Measurements from ENCODE around the gene CD2AP. TPM values are rescaled to one million over a fixed set of nuclear protein-coding genes. Genes with fewer than 3 reads are reported as not detected.
A peak's percentile ranks its signal among the peaks of the same experiment; 100 is the strongest.
"Not testable (repeated sequence)": the region's sequence is repeated elsewhere in the genome, so short reads cannot be mapped to it uniquely, and the experiment has no call there.

CD2AP gene
- total and polyA plus RNA-seq, 4 donors = 14.2 to 104 (median 21.7) TPM

- no peak for DNase-seq
These were observed 36.9 kb upstream of the CD2AP start for GRCh38 chr6:47440719-47441118.

DNA sequence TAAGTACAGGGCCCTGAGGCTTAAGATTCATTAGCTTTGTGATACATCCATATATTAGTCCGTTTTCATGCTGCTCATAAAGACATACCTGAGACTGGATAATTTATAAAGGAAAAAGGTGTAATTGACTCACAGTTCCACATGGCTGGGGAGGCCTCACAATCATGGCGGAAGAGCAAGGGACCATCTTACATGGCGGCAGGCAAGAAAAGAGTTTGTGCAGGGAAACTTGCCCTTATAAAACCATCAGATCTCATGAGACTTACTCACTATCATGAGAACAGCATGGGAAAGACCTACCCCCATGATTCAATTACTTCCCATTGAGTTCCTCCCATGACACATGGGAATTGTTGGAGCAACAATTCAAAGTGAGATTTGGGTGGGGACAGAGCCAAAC is 32.6 kb upstream of the CD2AP start:
- H3K27ac ChIP-seq (ENCODE audit: low read depth in 1 of 2, low read length in 1 of 2); H3K4me3 ChIP-seq; ATAC-seq (ENCODE audit: insufficient read depth, low FRiP score); H3K9me3 ChIP-seq (ENCODE audit: control insufficient read depth in 4 of 4, insufficient read depth in 3 of 4, low read length in 3 of 4); H3K4me1 ChIP-seq (ENCODE audit: control insufficient read depth in 5 of 5, insufficient read depth in 5 of 5, low read length in 5 of 5); H3K27me3 ChIP-seq (ENCODE audit: control insufficient read depth in 3 of 3, insufficient read depth in 3 of 3, low read length in 2 of 3); DNase-seq; H3K9ac ChIP-seq (ENCODE audit: insufficient read depth in 1 of 2, low read length in 2 of 2); H3K36me3 ChIP-seq (ENCODE audit: control insufficient read depth in 4 of 4, insufficient read depth in 4 of 4, low read length in 4 of 4): not testable (repeated sequence)
- WGBS, 2 donors = 93 to 97% methylated on average over 3 of the region's 3 CpGs

More at GRCh38 chr6:47440719-47441118, 36.9 kb upstream of the CD2AP start:
- ATAC-seq (ENCODE audit: insufficient read depth, low FRiP score) = no peak
- H3K27me3 ChIP-seq (ENCODE audit: control insufficient read depth in 3 of 3, insufficient read depth in 3 of 3, low read length in 2 of 3) = no peaks in the 10 kb centered on the region
- no peaks in the 10 kb centered on the region for H3K4me1 ChIP-seq (ENCODE audit: control insufficient read depth in 5 of 5, insufficient read depth in 5 of 5, low read length in 5 of 5)
- no peak overlapping the region for H3K27ac ChIP-seq (ENCODE audit: low read depth in 1 of 2, low read length in 1 of 2)
- H3K9me3 ChIP-seq (ENCODE audit: control insufficient read depth in 4 of 4, insufficient read depth in 3 of 4, low read length in 3 of 4) = no peaks in the 10 kb centered on the region
- no peak for TF ChIP-seq CTCF (IDR thresholded peaks at IDR 0.05; ENCODE audit: control extremely low read depth, extremely low read depth)
- no peak overlapping the region for H3K4me3 ChIP-seq
- no peak overlapping the region for H3K9ac ChIP-seq (ENCODE audit: insufficient read depth in 1 of 2, low read length in 2 of 2)
- no peaks in the 10 kb centered on the region for H3K36me3 ChIP-seq (ENCODE audit: control insufficient read depth in 4 of 4, insufficient read depth in 4 of 4, low read length in 4 of 4)
- WGBS, 2 donors = 40 to 64% methylated on average over 3 of the region's 3 CpGs

DNA sequence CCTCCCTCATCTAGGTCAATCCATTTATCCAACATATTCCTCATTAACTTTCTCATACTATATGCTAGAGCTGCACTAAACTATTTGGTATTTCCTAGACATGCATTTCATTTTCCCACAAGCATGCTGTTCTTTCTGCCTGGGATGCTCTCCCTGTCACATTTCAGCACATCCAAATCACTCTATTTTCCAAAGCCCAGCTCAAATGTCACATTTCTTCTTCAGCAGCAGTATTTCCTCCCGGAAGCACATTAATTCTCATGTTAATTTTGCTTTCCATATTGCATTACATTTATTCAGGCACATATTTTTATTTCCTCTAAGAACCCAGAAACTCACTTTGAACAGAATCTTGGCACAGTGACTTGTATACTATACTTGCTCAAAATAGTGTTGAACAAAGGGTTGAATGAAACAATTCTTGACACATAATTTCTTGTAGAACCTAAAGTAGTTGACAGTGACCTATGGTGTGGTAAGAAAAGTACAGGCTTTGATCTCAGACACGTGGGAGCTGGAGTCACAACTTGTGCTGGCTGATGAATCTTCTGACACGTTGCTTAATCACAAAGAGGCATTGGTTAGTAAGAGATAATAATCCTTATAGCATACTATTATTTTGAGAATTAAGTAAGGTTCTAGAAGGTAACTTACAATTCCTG is 30.8 kb upstream of the CD2AP start:
- Histone ChIP-seq H3K4me3 (no peak overlapping the region), H3K27me3 (ENCODE audit: control insufficient read depth in 3 of 3, insufficient read depth in 3 of 3, low read length in 2 of 3) (no peaks in the 10 kb centered on the region), H3K27ac (ENCODE audit: low read depth in 1 of 2, low read length in 1 of 2) (no peak overlapping the region), H3K9ac (ENCODE audit: insufficient read depth in 1 of 2, low read length in 2 of 2) (no peak overlapping the region), H3K4me1 (ENCODE audit: control insufficient read depth in 5 of 5, insufficient read depth in 5 of 5, low read length in 5 of 5) (peaks cover 0 to 2% (median 0%) of the 10 kb centered on the region in 5 donors), H3K9me3 (ENCODE audit: control insufficient read depth in 4 of 4, insufficient read depth in 3 of 4, low read length in 3 of 4) (no peaks in the 10 kb centered on the region), H3K36me3 (ENCODE audit: control insufficient read depth in 4 of 4, insufficient read depth in 4 of 4, low read length in 4 of 4) (no peaks in the 10 kb centered on the region)
- ATAC-seq (ENCODE audit: insufficient read depth, low FRiP score) (no peak), DNase-seq (peak in 2 of 3 donors; percentile 38 to 68)
- TF ChIP-seq CTCF (IDR thresholded peaks at IDR 0.05; ENCODE audit: control extremely low read depth, extremely low read depth) = no peak
- WGBS, 2 donors = 34 to 55% methylated on average over 3 of the region's 3 CpGs

DNA sequence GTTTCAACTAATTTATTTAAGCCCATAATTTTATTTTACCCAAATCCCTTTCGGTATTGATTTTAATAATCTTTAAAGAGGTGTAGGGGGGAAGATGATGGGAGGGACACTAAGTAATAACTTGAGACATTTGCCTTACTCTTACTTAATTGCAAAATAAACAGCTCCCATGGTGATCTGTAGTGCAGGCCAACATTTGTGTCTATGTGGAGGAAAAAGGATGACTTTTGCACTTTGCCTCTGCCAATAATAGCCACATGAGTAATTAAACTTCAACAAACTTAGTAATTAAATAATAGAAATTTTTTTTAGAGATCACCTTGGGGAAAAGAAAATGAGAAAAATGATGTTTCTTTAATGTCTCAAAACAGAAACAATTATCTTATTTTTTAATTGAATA is 29.9 kb upstream of the CD2AP start:
- Histone ChIP-seq H3K36me3 (ENCODE audit: control insufficient read depth in 4 of 4, insufficient read depth in 4 of 4, low read length in 4 of 4) (no peaks in the 10 kb centered on the region), H3K4me1 (ENCODE audit: control insufficient read depth in 5 of 5, insufficient read depth in 5 of 5, low read length in 5 of 5) (peaks cover 0 to 2% (median 0%) of the 10 kb centered on the region in 5 donors), H3K9me3 (ENCODE audit: control insufficient read depth in 4 of 4, insufficient read depth in 3 of 4, low read length in 3 of 4) (no peaks in the 10 kb centered on the region), H3K9ac (ENCODE audit: insufficient read depth in 1 of 2, low read length in 2 of 2) (no peak overlapping the region), H3K4me3 (no peak overlapping the region), H3K27me3 (ENCODE audit: control insufficient read depth in 3 of 3, insufficient read depth in 3 of 3, low read length in 2 of 3) (no peaks in the 10 kb centered on the region), H3K27ac (ENCODE audit: low read depth in 1 of 2, low read length in 1 of 2) (no peak overlapping the region)
- DNase-seq (no peak), ATAC-seq (ENCODE audit: insufficient read depth, low FRiP score) (no peak)
- no peak for TF ChIP-seq CTCF (IDR thresholded peaks at IDR 0.05; ENCODE audit: control extremely low read depth, extremely low read depth)
- 95 to 96% methylated on average over 1 of the region's 1 CpG for WGBS, 2 donors

Measured in lung (tissue), 12 donors.